Astrocyte of the cerebellum (primary cell): ENCODE measurements around the gene ABT1.

Source experiments
- DNase-seq: peaks from one replicate; pipeline ENCODE4 v3.0.0-alpha.2; 2011; ENCODE audit warnings: low read depth
- H3K4me3 ChIP-seq: 2 replicates; pipeline ENCODE4 v1.5.1; 2011; ENCODE audit warnings: mild to moderate bottlenecking, low read depth, low read length, moderate library complexity
- in situ Hi-C: cut with HindIII; loops from 2 replicates; pipeline ENCODE4 v1.10.0; 2017; ENCODE audit warnings: low sequenced_read_pairs
- TF ChIP-seq, protein P1 (sequence below): IDR thresholded peaks from 2 replicates; pipeline ENCODE4 v1.5.1; 2012; ENCODE audit warnings: low read length, low read depth, moderate library complexity, mild to moderate bottlenecking; ENCODE audit errors: missing control alignments

Gene ABT1

DNA sequence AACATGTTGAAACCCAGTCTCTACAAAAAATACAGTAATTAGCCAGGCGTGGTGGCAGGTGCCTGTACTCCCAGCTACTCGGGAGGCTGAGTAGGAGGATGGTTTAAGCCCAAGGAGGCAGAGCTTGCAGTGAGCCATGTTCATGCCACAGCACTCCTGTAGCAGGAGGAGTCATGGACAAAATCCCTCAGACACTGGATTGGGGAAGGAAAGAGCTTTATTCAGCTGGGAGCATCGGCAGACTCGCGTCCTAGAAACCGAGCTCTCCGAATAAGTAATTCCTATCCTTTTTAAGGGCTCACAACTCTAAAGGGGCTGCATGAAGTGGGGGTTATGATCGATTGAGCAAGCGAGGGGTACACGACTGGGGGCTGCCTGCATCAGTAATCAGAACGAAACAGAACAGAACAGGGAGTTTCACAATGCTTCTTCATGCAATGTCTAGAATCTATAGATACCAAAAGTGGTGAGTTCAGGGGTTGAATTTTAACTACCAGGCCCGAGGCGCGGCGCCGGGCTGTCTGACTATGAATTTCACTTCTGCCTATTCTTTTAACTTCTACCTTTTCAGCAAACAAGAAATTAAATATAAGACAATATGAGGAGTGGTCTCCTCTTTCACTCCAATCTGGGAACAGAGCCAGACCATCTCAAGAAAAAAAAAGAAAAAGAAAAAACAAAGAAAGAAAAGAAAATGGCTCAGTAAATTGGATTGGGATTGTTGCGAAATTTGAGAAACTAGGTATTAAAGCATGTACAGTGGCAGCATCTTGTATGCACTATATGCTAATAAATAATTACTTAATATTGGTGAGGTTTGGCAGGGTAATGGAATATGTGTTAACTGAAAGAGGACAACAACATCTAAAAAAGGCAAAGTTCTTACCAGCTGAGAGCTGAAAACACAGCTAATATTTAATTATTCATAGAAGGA is 35.0 kb upstream of the ABT1 start:
- TF ChIP-seq, protein P1, sequence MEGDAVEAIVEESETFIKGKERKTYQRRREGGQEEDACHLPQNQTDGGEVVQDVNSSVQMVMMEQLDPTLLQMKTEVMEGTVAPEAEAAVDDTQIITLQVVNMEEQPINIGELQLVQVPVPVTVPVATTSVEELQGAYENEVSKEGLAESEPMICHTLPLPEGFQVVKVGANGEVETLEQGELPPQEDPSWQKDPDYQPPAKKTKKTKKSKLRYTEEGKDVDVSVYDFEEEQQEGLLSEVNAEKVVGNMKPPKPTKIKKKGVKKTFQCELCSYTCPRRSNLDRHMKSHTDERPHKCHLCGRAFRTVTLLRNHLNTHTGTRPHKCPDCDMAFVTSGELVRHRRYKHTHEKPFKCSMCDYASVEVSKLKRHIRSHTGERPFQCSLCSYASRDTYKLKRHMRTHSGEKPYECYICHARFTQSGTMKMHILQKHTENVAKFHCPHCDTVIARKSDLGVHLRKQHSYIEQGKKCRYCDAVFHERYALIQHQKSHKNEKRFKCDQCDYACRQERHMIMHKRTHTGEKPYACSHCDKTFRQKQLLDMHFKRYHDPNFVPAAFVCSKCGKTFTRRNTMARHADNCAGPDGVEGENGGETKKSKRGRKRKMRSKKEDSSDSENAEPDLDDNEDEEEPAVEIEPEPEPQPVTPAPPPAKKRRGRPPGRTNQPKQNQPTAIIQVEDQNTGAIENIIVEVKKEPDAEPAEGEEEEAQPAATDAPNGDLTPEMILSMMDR, result no peak
- DNase-seq, result no peak
- no peak overlapping the region for H3K4me3 ChIP-seq
- in situ Hi-C loops, result no loop called here

DNA sequence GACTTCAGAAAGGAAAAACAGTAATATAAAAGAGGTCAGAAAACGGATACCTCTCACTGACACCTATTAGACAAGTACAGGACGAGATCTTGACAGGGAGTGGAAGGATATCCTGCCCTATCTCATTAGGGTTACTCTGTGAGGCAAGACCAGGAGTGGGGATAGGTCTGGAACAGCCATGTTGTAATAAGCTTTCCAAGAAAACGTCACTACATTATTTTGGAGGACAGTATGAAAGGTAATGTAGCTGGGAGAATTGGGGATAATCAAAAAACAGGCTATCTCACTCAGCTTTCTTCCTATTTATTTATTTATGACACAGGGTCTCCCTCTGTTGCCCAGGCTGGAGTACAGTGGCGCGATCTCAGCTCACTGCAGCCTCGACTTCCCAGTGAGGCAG is 33.3 kb upstream of the ABT1 start:
- no peak overlapping the region for H3K4me3 ChIP-seq
- in situ Hi-C loops, result no loop called here
- TF ChIP-seq, protein P1, result no peak
- no peak for DNase-seq

DNA sequence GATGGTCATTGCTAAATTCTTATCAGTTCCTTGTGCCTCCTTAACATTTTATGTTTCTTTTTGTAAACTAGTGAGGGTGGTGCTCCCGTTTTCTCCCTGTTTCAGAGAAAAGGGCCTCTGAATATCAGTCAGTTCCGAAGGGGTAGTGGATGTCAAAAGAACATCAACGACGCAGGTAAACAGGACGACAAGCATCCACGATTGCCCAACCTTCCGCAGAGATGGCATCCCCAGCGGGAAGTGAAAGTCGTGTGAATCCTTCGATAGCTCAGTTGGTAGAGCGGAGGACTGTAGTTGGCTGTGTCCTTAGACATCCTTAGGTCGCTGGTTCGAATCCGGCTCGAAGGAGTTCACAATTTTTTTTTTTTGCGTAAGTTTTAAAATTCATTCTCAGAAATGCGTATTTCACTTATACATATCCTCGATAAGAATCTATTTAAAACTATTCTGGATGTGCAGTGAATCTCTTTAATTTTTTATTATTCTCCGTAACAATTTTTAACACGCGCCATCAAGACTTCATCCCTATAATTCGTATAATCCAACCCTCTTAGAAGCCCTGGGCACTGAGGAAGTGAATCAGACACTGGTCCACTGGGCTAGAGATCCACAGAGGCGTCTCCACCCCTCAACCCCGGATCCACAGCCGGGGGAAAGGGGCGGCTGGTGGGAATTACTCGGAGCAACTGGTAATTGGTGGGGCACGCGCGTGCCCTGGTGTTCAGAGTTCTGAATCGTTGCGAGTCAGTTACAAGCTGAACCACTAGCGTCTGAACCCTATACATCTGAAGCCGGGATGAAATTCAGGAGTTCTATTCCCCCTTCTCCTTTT is 27.9 kb upstream of the ABT1 start:
- DNase-seq, result peak; percentile 89
- peak overlapping the region; percentile 66 for H3K4me3 ChIP-seq
- TF ChIP-seq, protein P1, result peak; percentile 25
- in situ Hi-C loops, result no loop called here

DNA sequence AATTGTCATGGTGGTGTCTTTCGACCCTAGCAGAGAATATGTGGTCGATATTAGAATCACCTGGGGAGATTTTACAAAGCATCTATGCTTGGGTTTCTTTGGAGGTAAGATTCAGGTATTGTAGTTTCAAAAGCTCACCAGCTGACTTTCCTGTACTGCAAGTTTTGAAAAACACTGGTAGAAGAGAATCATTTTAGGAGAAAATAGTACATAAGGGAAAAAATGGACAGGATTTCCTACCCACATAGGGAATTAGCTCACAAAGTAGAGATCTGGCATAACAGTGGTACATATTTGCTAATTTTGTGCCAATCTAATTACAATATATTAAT is 27.4 kb upstream of the ABT1 start:
- in situ Hi-C loops, result no loop called here
- no peak for DNase-seq
- peak overlapping the region; percentile 66 for H3K4me3 ChIP-seq
- TF ChIP-seq, protein P1, result no peak

DNA sequence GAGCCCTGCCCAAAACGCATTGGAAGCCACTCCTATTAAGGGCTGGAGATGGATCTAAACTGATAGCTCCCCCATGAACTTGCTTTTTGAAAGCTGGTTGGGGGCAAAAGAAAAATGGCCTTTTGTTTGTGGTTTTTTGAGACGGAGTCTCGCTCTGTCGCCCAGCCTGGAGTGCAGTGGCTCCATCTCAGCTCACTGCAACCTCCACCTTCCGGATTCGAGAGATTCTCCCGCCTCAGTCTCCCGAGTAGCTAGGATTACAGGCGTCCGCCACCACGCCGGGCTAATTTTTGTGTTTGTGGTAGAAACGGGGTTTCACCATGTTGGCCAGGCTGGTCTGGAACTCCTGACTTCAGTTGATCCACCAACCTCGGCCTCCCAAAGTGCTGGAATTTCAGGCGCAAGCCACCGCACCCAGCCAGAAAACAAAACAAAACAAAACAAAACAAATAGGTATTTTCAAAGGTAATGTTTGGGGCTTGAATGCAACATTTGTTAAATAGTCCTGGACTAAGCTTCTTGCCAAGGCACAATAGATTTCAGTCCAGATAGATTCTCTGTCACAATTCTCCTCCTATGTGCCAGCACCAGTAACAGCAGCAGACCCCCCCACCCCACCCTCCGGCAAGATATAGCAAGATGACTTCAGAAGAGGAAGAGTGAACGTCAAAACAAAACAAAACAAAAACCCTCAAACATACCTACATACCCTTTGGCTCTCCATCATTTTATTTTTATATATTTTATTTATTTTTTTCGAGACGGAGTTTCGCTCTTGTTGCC is 26.5 kb upstream of the ABT1 start:
- in situ Hi-C loops, result no loop called here
- DNase-seq, result no peak
- TF ChIP-seq, protein P1, result no peak
- no peak overlapping the region for H3K4me3 ChIP-seq
